Esophagus muscularis mucosa (tissue), 4 donors: ENCODE measurements around the gene ZFPM1. TPM values are rescaled to one million over a fixed set of nuclear protein-coding genes. Genes with fewer than 3 reads are reported as not detected.

ENCODE experiments used
- DNase-seq: peaks from one replicate; pipeline ENCODE4 v3.0.0-alpha.2; 2017; ENCODE audit errors: extremely low spot score
- H3K27ac ChIP-seq, 4 donors: fragments of 200-600 bp; sonication (generic); replicated peaks in 1 of 4; 1 replicate in 3 of 4; 2 replicates in 1 of 4; pipeline ENCODE4 v1.5.1; 2016 to 2019; ENCODE audit warnings: mild to moderate bottlenecking in 1 of 4
- H3K27me3 ChIP-seq, 4 donors: fragments of 200-600 bp; sonication (generic); one replicate each; pipeline versions ENCODE4 v1.5.1 to v1.6.0; 2016 to 2019
- H3K36me3 ChIP-seq, 4 donors: fragments of 200-600 bp; sonication (generic); one replicate each; pipeline ENCODE4 v1.5.1; 2016 to 2019
- H3K4me1 ChIP-seq, 4 donors: fragments of 200-600 bp; sonication (generic); one replicate each; pipeline ENCODE4 v1.5.1; 2016 to 2019
- H3K4me3 ChIP-seq, 4 donors: fragments of 200-600 bp; sonication (generic); 1 replicate in 2 of 4; 2 replicates in 2 of 4; pipeline ENCODE4 v1.5.1; 2016 to 2019; ENCODE audit warnings: mild to moderate bottlenecking in 4 of 4, moderate library complexity in 1 of 4
- H3K9me3 ChIP-seq, 4 donors: fragments of 200-600 bp; sonication (generic); 1 replicate in 3 of 4; 2 replicates in 1 of 4; pipeline ENCODE4 v1.5.1; 2016 to 2019
- EP300 ChIP-seq: sonication (generic); formaldehyde crosslinking; IDR thresholded peaks from one replicate; pipeline ENCODE4 v1.6.1; 2017; ENCODE audit warnings: antibody characterized with exemption
- POLR2A ChIP-seq: fragments of 450-650 bp; IDR thresholded peaks from one replicate; pipeline ENCODE4 v1.6.1; 2017; ENCODE audit warnings: antibody characterized with exemption, moderate library complexity, mild to moderate bottlenecking, low read depth
- POLR2AphosphoS5 ChIP-seq, 2 donors: sonication (generic); formaldehyde crosslinking; IDR thresholded peaks; one replicate each; pipeline ENCODE4 v1.6.1; 2017; ENCODE audit warnings: antibody characterized with exemption in 2 of 2
- WGBS: methylation state at CpG from one replicate; pipeline ENCODE4 v1.1.5; 2018; 5-methylcytosine and 5-hydroxymethylcytosine counted together
- intact Hi-C: fragments of 100-400 bp; cut with DNase I; formaldehyde crosslinking; loops from one replicate; pipeline ENCODE4 v1.15.1; 2023
- total RNA-seq, 4 donors: library from RNA; depleted of rRNA; stranded (reverse); fragments of >200 nt; gene quantifications; one replicate each; pipeline versions ENCODE4 v1.1.0 to v1.2.1, GENCODE V29; 2016
- TF ChIP-seq, protein P1 (sequence below), 3 experiments: fragments of 200-600 bp in 2 of 3; fragments of 450-650 bp in 1 of 3; sonication (generic) in 2 of 3; IDR thresholded peaks; one replicate each; pipeline ENCODE4 v1.5.1; 2017 to 2019; ENCODE audit warnings: antibody characterized with exemption in 3 of 3, mild to moderate bottlenecking in 2 of 3, moderate library complexity in 1 of 3

The ZFPM1 gene
- total RNA-seq, 4 donors from 2014 or later: 0.42 to 1.4 (median 1.0) TPM

DNA sequence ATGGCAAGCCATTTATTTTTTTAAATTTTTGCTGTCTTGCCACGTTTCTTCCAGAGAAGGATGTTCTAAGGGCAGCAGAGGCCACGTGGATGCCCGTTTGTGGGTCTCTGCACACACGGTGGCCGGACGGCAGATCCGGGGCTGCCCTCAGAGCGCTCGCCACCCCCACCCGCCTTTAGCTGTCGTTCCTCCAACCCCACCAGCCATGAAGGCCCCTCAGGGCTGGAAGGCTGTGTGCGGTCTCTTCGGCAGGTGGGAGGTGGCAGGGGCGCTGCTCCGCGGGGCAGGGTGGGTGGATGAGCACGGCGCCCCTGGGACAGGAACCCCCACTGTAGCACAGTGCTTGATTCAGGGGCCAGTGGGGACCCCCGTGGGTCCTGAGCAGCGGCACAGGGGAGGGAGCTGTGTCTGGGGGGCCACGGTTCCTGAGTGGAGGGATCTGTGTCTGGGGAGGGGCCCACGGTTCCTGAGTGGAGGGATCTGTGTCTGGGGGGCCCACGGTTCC, 49.7 kb downstream of the ZFPM1 start:
- Histone ChIP-seq H3K4me3 (no peak overlapping the region), H3K27me3 (peaks cover 0 to 28% (median 0%) of the 10 kb centered on the region in 4 donors), H3K4me1 (peaks cover 4 to 20% (median 10%) of the 10 kb centered on the region in 4 donors), H3K27ac (no peak overlapping the region), H3K9me3 (no peaks in the 10 kb centered on the region), H3K36me3 (no peaks in the 10 kb centered on the region)
- TF ChIP-seq EP300 (no peak), POLR2A (no peak), POLR2AphosphoS5 (IDR thresholded peaks at IDR 0.05) (no peak)
- TF ChIP-seq, protein P1, sequence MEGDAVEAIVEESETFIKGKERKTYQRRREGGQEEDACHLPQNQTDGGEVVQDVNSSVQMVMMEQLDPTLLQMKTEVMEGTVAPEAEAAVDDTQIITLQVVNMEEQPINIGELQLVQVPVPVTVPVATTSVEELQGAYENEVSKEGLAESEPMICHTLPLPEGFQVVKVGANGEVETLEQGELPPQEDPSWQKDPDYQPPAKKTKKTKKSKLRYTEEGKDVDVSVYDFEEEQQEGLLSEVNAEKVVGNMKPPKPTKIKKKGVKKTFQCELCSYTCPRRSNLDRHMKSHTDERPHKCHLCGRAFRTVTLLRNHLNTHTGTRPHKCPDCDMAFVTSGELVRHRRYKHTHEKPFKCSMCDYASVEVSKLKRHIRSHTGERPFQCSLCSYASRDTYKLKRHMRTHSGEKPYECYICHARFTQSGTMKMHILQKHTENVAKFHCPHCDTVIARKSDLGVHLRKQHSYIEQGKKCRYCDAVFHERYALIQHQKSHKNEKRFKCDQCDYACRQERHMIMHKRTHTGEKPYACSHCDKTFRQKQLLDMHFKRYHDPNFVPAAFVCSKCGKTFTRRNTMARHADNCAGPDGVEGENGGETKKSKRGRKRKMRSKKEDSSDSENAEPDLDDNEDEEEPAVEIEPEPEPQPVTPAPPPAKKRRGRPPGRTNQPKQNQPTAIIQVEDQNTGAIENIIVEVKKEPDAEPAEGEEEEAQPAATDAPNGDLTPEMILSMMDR (IDR thresholded peaks at IDR 0.05): no peak
- 70% methylated on average over 5 of the region's 23 CpGs for WGBS
- intact Hi-C loops: no loop called here
- DNase-seq: no peak

DNA sequence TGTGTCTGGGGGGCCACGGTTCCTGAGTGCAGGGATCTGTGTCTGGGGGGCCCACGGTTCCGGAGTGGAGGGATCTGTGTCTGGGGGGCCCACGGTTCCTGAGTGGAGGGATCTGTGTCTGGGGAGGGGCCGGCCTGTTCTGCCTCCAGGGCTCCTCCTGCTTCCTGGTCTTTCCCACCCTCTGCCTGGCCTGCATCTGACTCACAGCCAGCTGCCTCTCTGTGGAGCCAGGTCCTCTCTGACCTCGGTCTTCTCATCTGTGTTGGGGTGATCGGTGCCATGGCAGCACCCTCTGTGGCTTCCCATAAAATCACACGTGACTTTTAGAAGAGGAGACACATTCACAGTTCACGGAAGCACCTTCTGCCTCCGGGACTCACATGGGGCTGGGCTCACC, 50.3 kb downstream of the ZFPM1 start:
- intact Hi-C loops: no loop called here
- no peaks in the 10 kb centered on the region for H3K9me3 ChIP-seq
- no peak overlapping the region for H3K27ac ChIP-seq
- H3K27me3 ChIP-seq: peaks cover 0 to 28% (median 0%) of the 10 kb centered on the region in 4 donors
- H3K4me1 ChIP-seq: peaks cover 0 to 20% (median 10%) of the 10 kb centered on the region in 4 donors
- TF ChIP-seq EP300 (no peak), POLR2AphosphoS5 (IDR thresholded peaks at IDR 0.05) (no peak), POLR2A (no peak)
- TF ChIP-seq, protein P1 (IDR thresholded peaks at IDR 0.05): no peak
- no peak for DNase-seq
- H3K36me3 ChIP-seq: no peaks in the 10 kb centered on the region
- WGBS: 88% methylated on average over 10 of the region's 10 CpGs
- H3K4me3 ChIP-seq: no peak overlapping the region

DNA sequence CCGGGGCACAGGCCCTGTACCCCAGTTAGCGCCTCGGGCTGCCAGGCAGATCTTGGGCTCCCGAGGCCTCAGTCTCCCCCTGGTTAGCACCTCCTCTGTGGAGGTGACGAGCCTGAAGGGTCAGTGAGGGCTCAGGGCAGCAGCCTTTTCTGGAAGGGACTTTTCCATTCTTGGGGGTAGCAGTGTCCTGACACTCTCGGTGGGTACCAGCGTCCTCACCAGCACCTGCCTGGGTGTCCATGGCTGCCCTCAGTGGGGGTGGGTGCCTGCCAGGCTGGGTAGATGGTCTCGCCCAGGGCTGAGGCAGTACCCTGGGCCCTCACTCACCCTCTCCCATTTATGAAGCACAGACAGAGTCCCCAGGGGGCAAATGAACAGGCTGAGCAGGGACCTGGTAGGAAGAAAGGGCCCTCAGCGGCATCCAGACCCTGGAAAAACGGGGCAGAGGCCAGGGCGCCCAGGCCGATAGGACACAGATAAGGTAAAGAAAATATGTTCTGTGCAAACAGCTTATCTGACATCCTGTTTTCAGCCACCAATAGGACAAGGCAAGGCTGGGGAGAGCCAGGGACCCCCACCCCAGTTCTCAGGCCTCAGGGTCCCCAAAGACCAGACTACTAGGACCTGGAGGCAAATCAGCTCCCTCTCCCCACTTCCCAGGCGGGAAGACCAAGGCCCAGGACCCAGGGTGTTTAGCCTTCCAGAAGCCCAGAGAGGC, 50.9 kb downstream of the ZFPM1 start:
- Histone ChIP-seq H3K4me1 (peaks cover 0 to 19% (median 10%) of the 10 kb centered on the region in 4 donors), H3K4me3 (no peak overlapping the region), H3K9me3 (no peaks in the 10 kb centered on the region), H3K27ac (no peak overlapping the region), H3K36me3 (no peaks in the 10 kb centered on the region), H3K27me3 (peaks cover 0 to 31% (median 0%) of the 10 kb centered on the region in 4 donors)
- no peak for DNase-seq
- 95% methylated on average over 9 of the region's 13 CpGs for WGBS
- TF ChIP-seq, protein P1 (IDR thresholded peaks at IDR 0.05): no peak
- TF ChIP-seq EP300: no peak
- no peak for TF ChIP-seq POLR2AphosphoS5 (IDR thresholded peaks at IDR 0.05)
- no peak for TF ChIP-seq POLR2A
- intact Hi-C loops: no loop called here

DNA sequence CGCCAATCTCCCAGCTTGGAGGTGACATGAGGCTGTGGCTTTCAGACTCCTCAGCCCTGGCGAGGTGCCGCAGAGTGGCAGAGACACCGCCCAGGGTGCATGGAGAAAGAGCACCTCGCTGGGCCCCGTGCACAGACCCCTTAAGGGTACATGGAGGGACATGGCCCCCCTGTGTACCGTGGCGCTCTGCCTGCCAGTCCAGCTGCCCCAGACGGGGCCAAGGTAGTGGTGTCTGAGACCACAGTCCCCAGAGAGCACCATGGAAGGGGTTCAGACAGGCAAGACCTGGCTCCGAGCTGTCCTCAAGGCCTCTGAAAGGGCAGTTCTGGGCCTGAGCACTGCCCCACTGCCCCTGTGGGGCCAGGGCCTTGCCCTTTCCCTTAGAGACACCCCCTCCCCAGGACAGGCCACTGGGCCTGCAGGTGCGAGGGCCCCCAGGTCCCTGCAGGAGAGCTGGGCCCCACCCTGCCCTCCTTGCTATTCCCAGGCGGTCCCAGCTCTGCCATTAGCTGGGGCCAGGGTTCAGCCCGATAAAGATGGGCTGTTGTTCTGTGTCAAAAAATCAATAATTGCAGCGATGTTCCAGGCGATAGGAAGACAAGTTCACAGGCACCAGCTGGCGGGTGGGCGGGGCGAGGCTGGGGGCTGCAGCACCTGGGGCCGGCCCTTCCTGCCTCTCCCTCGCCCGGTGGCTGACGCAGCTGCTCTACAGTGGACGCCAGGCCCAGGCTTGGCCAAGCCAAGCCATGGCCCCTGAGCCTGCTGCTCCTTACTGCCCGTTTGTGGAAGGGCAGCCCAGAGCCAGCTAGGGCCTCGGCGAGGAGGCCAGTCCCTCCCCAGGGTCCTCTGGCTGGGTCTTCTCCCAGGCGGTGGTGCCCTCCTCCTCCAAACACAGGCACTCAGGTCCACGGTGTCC, 51.7 kb downstream of the ZFPM1 start:
- Histone ChIP-seq H3K9me3 (no peaks in the 10 kb centered on the region), H3K4me1 (peaks cover 0 to 11% (median 8%) of the 10 kb centered on the region in 4 donors), H3K27ac (no peak overlapping the region), H3K4me3 (no peak overlapping the region), H3K27me3 (peaks cover 0 to 30% (median 0%) of the 10 kb centered on the region in 4 donors), H3K36me3 (no peaks in the 10 kb centered on the region)
- intact Hi-C loops: no loop called here
- no peak for DNase-seq
- 87% methylated on average over 11 of the region's 28 CpGs for WGBS
- TF ChIP-seq, protein P1 (IDR thresholded peaks at IDR 0.05): no peak
- TF ChIP-seq EP300: no peak
- no peak for TF ChIP-seq POLR2A
- TF ChIP-seq POLR2AphosphoS5 (IDR thresholded peaks at IDR 0.05): no peak
